ENCODE measurements around the gene PIH1D1.
A peak's percentile ranks its signal among the peaks of the same experiment; 100 is the strongest.
"Not testable (repeated sequence)": the region's sequence is repeated elsewhere in the genome, so short reads cannot be mapped to it uniquely, and the experiment has no call there.

Gene PIH1D1

GRCh38 chr19:49469828-49470614, 18.4 kb upstream of the PIH1D1 start:
- 0 out of 2 replicates have a peak, but pooled peaks have one; percentile 10 for TF ChIP-seq CTCF (conservative IDR thresholded peaks at IDR 0.05)
- no peak overlapping the region for H3K27ac ChIP-seq

- H3K27ac ChIP-seq = no peak overlapping the region
- no peak for TF ChIP-seq CTCF (conservative IDR thresholded peaks at IDR 0.05)
Observed at GRCh38 chr19:49468746-49469447, 17.3 kb upstream of the PIH1D1 start.

GRCh38 chr19:49468199-49468598, 16.6 kb upstream of the PIH1D1 start:
- no peak overlapping the region for H3K27ac ChIP-seq

GRCh38 chr19:49465371-49465770, 13.8 kb upstream of the PIH1D1 start:
- no peak overlapping the region for H3K27ac ChIP-seq
- no peak for TF ChIP-seq CTCF (conservative IDR thresholded peaks at IDR 0.05)

More at GRCh38 chr19:49468199-49468598, 16.6 kb upstream of the PIH1D1 start:
- TF ChIP-seq CTCF (conservative IDR thresholded peaks at IDR 0.05) = no peak

- no peak for TF ChIP-seq CTCF (conservative IDR thresholded peaks at IDR 0.05)
- no peak overlapping the region for H3K27ac ChIP-seq
Observed at GRCh38 chr19:49463960-49464740, 12.5 kb upstream of the PIH1D1 start.

- no peak for TF ChIP-seq CTCF (conservative IDR thresholded peaks at IDR 0.05)
- no peak overlapping the region for H3K27ac ChIP-seq
Observed at GRCh38 chr19:49462492-49462891, 10.9 kb upstream of the PIH1D1 start.

- TF ChIP-seq CTCF (conservative IDR thresholded peaks at IDR 0.05) = no peak
Observed at GRCh38 chr19:49461656-49462055, 10.0 kb upstream of the PIH1D1 start.

GRCh38 chr19:49461130-49461529, 9.5 kb upstream of the PIH1D1 start:
- not testable (repeated sequence) for H3K27ac ChIP-seq

More at GRCh38 chr19:49461656-49462055, 10.0 kb upstream of the PIH1D1 start:
- no peak overlapping the region for H3K27ac ChIP-seq
